ENCODE results near the gene GTF3C2.

GTF3C2 gene, protein sequence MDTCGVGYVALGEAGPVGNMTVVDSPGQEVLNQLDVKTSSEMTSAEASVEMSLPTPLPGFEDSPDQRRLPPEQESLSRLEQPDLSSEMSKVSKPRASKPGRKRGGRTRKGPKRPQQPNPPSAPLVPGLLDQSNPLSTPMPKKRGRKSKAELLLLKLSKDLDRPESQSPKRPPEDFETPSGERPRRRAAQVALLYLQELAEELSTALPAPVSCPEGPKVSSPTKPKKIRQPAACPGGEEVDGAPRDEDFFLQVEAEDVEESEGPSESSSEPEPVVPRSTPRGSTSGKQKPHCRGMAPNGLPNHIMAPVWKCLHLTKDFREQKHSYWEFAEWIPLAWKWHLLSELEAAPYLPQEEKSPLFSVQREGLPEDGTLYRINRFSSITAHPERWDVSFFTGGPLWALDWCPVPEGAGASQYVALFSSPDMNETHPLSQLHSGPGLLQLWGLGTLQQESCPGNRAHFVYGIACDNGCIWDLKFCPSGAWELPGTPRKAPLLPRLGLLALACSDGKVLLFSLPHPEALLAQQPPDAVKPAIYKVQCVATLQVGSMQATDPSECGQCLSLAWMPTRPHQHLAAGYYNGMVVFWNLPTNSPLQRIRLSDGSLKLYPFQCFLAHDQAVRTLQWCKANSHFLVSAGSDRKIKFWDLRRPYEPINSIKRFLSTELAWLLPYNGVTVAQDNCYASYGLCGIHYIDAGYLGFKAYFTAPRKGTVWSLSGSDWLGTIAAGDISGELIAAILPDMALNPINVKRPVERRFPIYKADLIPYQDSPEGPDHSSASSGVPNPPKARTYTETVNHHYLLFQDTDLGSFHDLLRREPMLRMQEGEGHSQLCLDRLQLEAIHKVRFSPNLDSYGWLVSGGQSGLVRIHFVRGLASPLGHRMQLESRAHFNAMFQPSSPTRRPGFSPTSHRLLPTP

DNA sequence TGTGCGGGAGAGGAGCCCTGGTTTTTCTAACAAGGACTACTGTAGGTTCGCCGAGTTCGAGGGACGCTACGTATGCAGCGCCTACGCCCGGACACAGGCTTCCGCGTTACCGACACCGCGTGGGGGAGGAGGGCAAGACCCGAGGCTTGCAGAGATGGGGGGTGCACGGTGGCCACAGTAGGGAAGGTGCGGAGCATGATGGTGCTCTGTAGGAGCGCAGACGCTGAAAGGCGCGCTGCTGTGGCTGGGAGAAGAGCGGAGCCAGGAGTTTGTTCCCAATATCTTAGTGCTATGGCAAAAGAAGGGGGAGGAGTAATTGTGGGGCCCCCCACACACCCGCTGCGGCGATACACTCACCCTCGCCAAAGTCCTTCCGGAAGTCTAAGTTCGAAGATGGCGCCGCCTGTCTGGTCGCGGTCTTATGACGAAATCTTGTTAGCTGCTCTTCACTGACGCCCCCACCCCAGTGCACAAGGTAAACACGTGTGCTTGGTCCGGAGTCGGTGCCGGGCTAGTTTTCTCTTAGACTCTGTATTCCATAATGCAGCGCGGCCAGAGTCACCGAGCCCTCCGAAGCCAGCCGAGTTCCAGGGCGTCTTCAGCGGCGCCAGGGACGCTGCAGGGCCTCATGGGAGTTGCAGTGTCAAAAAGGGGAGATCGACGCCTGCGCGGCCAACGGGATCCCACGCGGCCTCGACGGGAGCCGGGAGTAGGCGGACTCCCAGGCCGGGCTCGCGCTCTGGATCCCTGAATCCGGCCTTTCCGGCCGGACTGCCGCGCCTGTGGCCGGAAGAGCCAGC, at the start of gene GTF3C2:
GTF3C2 (minus strand) TSS at position 383 of the 800 bp plus-strand sequence. CDS start 13,210 bp downstream, outside the sequence.
- no peak for FAIRE-seq

DNA sequence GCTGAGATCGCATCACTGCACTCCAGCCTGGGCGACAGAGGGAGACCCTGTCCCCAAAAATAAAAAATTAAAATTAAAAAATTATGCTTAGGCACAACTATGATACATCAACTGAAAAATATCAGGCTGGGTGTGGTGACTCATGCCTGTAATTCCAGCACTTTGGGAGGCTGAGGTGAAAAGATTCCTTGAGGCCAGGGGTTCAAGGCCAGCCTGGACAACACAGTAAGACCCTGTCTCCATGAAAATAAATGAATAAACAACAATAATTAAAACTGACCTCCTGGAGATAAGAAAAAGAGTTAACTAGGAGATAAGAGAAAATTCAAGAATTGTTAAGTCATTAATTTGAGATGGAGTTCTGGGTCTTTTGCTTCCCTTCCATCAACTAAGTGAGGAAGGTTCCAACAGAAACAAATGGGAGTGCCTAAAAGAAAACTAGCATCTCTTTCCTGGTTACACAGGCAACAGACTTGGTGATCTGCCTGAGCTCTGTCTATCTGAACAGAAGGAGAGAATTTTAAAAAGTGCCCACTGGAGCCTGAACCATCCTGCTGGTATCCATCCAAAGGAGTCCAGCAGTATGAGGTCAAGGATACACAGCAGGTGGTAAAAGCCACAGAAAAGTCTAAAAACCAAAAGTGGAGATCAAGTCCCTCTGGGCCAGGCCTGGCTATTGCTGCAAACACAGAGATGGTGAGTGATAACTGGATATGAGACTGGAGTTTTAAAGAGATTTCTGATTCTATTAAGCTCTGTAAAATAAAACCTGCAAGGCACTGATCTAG, 44.0 kb upstream of the GTF3C2 start:
- FAIRE-seq: no peak

DNA sequence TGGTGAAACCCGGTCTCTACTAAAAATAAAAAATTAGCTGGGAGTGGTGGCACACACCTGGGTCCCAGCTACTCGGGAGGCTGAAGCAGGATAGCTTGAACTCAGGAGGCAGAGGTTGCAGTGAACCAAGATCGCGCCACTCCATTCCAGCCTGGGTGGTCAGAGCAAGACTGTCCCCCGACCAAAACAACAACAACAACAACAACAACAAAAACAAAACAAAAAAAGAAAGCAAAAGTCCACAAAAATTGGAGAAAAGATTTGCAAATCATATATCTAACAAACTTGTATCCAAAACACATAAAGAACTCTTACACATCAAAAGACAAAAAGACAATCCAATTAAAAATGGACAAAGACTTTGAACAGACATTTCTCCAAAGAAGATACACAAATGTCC, 42.4 kb upstream of the GTF3C2 start:
- no peak for FAIRE-seq

DNA sequence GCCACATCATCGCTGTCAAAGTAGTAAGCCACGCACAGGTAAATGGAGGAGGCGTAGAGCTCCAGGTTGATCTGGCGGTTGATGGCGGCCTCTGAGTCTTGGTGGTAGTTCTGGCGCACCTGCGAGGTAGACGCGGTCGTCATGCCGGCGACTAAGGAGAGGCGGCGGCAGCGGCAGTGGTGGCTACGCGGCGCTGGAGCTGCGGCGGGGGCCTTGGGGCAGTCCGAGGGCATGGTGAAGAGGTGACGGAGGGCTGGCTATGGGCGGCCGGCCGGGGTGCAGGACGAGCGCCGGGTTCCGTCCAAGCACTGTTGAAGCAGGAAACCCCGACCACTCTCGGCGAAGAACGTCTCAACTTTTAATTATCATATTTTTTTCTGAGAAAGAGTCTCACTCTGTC, 36.7 kb upstream of the GTF3C2 start:
- FAIRE-seq: no peak

DNA sequence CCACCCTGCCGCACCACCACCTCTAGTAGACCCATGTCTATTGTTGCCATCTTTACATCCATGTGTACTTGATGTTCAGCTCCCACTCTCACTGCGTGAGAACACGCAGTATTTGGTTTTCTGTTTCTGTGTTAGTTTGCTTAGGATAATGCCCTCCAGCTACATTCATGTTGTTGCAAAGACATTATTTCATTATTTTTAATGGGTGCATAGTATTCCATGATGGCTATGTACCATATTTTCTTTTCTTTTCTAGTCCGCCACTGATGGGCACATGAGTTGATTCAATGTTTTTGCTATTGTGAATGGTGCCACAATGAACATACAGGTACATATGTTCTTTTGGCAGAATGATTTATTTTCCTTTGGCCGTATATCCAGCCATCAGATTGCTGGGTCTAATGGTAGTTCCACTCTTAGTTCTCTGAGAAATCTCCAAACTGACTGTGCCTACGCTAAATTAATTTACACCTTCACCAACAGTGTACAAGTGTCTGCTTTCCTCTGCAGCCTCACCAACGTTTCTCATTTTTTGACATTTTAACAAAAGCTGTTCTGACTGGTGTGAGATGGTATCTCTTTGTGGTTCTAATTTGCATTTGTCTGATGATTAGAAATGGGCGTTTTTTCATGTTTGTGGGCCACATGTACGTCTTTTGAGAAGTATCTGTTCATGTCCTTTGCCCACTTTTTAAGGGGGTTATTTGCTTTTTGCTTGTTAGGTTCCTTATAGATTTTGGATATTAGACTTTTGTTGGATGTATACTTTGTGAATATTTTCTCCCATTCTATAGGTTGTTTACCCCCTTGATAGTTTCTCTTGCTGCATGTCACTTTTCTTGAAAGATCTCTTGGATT, 34.5 kb upstream of the GTF3C2 start:
- FAIRE-seq: no peak

DNA sequence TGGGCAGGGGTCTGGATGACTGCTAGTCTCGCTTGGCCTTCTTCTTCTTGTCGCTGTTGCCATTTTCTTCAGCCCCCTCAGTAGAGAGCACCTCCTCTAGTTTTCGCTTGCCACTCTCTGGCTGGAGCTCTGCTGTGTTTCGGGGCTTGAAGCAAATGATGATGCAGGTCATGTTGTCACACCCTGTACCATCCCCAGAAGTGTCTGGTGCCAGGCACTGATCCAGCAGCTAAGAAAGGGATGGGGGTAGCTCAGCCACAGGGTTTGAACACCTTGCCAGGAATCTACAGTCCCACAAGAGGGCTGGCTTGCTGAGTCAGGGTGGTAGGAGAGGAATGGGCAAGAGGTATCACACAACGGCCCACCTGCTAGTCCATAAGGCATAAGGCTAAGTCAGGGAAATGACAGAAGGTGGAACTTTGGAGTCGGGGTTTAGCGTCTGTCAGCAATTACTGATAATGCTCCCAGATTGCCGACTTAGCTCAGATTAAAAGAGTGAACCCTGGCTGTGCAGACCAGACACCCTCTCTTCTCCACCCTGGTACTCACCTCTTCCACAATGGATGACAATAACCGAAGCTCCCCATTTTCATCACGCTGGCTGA, 25.1 kb upstream of the GTF3C2 start:
- FAIRE-seq: no peak

DNA sequence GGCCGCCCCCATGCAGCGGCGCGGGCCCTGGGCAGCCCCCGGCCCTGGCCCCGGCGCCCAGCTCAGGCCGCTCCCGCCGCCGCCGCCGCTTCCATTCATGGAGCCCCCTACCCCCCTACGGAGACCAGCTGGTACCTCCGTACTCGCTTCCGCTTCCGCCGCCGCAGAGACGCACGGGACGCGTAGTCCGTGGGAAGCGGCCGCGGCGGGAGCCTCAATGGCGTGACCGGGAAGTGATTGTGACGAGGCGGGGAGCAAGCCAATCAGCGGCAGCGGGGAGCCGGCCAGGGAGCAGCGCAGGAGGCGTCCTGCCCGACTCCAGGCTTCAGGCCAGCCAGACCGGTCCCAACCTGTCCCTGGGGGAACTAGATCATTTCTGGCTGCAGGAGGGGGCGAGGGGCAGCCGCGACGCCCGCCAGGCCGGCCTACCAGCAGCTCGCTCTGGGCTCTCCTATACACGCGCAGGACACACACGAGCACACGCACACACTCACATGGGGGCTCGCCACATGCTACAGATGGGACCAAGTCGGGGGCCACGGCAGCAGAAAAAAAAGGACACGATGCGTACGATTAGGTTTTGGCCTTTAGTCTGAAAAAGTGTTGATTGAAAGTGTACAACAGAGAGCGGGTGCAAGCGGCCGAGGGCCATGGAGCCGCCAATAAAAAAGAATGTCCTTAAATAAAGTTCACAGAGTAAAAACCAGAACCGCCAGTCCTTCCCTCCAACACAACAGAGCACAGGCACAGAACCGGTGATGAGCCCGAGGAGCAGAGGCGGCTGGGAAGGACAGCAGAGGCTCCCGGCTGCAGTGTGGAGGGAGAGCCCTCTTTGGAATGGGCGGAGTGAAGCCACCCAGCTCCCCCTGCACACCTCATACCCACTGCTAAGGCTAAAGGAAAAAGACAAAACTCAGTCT, 24.3 kb upstream of the GTF3C2 start, which contains the start of gene ZNF513:
ZNF513 (minus strand) TSS at position 109 of the 920 bp plus-strand sequence. CDS start 208 bp downstream, outside the sequence.
- FAIRE-seq: no peak

DNA sequence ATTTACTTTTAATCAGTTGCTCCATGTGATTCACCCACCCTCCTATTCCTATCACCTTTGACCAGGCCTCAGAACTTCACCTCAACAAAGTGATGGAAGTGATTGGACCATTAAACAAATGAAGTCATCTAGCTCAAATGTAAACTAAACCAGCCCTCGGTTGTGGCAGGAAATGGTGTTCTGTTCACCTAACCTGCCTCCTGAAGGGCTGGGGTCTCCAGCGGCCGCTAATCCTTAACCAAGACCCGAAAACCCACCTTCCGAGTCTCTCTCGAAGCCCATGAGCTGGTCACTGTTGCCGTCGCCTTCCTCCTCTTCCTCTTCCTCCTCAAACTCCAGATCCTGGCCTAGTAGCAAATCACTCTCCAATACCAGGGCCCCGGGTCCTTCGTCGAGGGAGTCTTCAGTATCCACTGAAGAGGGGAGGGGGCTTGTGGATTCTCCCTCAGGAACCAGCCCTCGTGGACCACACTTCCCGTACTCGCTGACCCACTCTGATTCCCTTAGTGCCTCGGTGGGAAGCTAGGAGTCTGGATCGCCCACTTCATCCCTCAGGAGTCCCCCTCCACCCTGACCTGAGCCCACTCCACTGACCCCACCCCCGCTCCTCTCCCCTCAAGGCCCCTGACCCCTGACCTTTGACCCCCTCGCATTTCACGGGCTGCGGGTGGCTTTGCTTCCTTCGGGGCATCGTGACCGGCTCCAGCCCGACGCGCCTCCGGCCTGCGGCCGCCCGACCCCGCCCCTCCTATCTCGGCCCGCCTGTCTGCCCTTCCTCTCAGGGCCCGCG, 23.5 kb upstream of the GTF3C2 start:
- FAIRE-seq: no peak

DNA sequence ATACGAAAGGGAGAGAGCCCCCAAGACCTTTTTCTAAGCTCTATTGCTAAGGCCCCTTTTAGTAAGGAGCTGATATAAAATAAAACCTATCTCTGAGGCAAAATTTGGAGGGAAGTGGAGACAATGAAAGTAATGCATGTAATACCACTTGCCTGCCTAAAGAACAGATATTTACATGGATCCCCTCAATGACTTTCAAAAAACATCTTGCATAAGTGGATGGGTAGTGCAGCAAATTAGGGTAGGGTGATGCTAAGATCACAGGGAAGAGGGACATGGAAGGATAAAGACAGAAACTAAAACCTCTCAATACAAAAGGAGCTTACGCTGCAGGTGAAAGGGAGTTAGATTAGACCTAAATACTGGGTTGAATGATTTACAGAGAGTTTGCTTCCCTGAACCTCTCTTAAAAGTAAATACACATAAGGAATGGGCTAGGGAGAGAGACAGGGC, 22.8 kb upstream of the GTF3C2 start:
- FAIRE-seq: no peak

DNA sequence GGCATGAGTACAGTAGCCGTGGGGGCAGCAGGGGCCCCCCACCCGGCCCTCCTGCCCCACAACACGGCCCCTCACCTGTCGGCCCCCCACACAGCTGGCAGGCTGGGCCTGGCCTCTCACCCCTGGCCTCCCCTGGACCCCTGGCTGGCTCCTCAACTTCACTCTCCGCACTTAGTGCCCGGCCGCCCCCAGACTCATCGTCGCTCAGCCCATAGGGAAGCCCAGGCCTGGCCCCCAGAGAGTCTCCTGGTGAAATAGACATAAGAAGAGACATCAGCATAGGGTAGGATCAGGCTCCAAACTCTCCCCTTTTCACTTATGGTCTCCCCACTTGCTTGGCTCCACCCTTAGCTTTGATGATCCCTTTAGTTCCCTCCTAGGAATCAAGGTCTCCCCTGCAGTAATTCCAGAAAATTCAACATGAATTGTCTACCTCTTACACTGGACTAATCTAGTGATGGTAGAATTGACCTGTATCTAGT, 22.3 kb upstream of the GTF3C2 start:
- FAIRE-seq: no peak

DNA sequence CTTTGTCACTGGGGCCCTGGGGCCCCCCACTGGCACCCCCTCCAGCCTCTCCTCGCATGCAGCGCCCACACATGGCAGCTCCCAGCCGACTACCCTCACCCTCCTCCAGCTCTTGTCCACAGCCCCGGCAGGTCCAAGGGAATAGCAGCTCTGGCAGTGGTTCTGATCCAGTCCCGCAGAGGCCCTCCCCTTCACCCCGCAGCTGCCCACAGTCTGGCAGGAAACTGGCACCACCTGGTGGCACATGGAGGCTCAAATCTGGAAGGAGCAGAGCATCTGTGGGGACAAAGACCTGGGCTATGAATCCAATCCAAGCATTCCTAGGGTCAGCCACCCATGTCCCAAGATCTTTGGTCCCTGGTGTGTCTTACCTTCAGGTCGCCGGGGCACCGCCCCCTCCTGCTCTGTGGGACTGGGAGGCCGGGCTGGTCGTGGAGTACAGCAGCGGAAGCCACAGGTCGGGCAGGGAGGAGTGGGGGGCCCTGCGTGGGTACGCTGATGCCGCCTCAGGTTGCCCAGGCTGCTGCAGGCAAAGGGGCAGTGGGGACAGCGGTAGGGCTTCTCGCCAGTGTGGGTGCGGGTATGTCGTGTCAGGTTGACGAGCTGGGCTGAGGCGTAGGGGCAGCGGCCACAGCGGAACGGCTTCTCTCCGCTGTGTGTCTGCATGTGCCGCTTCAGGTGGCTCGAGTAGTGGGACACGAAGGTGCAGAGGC, 21.7 kb upstream of the GTF3C2 start:
- FAIRE-seq: no peak

DNA sequence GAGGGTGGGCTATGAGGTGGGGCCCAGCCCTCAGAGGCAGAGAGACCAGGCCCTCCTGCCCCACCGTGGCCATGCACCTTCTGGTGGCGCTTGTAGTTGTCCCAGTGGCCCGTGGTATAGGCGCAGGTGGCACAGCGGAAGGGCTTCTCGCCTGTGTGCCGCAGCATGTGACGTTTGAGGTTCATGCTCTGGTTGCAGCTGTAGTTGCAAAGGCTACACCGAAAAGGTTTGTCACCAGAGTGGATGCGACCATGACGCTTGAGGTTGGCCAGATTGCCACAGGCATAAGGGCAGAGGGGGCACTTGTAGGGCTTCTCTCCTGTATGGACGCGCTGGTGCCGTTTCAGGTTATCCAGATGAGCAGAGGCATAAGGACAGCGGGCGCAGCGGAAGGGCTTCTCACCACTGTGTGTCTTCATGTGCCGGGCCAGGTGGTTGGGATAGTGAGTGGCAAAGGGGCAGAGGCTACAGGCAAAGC, 21.1 kb upstream of the GTF3C2 start:
- no peak for FAIRE-seq

DNA sequence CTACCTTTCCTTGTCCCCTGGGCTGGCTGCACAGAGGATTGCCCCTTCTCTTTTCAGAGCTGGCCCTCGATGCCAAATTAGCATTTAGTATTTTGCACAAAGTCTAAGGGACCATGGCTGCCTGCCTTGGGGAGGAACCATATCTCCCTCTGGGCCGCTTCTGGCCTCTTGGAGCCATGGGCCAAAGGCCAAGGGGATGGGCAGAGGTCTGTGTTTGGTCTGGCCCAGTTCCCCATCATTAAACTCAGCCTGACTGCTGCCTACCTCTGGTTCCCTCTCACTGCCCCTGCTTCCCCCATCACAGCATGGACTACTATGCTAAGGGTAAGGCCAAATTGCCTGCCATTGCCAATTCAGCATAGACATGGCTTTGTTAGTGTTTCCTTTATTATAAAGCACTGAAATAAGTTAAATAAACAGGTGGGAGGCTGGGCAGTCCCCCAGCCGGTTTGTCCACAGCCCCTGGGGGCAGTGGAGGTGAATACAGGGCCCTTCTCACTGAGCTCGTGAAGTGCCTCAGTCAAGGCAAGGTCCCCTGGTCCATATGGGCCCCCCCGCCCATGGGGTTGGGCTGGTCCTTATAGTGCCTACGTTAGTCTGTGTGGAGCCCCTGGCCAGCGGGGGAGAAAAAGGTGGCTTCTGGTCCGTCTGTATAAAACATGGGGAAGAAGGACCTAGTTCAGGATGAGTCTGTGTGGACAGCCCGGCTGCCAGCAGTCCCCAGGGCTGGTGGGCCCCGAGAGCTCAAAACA, 20.5 kb upstream of the GTF3C2 start:
- no peak for FAIRE-seq

DNA sequence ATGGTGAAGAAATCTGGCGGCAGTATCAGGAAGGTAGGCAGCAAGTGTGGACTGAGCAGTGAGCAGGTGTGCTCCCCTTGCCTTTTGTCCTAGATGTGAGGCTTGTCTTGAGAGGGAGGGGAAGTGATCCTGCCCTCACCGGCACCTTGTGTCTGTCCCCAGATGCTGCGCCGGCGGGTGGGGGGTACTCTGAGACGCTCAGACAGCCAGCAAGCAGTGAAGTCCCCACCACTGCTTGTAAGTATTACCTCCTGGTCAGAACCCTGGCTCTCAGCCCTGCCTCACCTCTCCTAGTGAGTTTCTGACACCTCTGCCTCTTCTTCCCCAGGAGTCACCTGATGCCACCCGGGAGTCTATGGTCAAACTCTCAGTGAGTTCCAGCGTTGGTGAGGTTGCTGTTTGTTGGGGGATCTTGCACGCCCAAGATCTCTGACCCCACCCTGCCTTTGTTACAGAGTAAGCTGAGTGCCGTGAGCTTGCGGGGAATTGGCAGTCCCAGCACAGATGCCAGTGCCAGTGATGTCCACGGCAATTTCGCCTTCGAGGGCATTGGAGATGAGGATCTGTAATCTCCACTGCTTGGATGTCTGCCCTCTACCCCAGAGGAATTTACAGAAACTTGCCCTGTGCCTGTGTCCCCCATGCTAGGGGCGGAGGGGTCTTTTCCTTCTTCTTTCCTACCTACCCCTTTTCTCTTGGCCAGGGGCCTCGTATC, 19.7 kb upstream of the GTF3C2 start:
- FAIRE-seq: no peak

DNA sequence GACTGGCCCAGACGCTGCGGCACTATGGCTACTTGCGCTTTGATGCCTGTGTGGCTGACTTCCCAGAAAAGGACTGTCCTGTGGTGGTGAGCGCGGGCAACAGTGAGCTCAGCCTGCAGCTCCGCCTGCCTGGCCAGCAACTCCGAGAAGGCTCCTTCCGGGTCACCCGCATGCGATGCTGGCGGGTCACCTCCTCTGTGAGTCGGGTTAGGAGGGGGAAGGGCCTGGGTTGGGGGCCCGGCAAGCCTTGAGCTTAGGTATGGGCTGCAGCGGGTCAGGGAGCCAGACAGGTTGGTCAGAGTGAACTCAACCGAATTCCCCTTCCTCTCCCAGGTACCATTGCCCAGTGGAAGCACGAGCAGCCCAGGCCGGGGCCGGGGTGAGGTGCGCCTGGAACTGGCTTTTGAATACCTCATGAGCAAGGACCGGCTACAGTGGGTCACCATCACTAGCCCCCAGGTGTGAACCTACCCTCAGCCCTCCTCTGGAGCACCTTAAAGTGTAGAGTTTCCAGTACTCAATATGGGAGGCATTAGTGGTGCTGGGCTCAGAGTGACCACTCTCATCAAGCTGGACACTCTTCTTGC, 19.0 kb upstream of the GTF3C2 start:
- no peak for FAIRE-seq

DNA sequence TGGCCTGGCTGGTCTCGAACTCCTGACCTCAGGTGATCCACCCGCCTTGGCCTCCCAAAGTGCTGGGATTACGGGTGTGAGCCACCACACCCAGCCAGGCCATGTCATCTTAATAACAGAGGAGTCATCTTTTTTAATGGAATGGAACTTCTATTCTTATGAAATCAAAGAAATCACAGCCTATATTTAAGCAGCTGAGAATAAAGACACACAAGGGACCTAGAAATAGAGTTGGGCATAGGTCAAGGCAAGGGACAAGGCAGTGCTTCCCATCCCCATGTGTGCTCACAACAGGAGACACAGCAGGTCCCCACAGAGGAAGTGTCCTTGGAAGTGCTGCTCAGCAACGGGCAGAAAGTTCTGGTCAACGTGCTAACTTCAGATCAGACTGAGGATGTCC, 17.0 kb upstream of the GTF3C2 start:
- FAIRE-seq: no peak

Data from colon (tissue), 2 donors.